Common myeloid progenitor, CD34-positive (primary cell): ENCODE results near the gene SLC38A10.

Experiments used
- CTCF ChIA-PET: fragments of 350-600 bp; sonication (Branson Sonifier 250); formaldehyde crosslinking; loops from one replicate; lab custom pipeline; 2021; ENCODE audit warnings: antibody characterized with exemption; lab: Charles Lee
- POLR2A ChIA-PET: fragments of 350-600 bp; sonication (Branson Sonifier 250); formaldehyde crosslinking; loops from one replicate; lab custom pipeline; 2021; ENCODE audit warnings: antibody characterized with exemption; lab: Charles Lee
- DNase-seq, 3 donors: peaks; one replicate each; pipeline versions ENCODE4 v3.0.0 to v3.0.0-alpha.2; 2013
- H3K27ac ChIP-seq, 2 experiments: 1 replicate in 1 of 2; 2 replicates in 1 of 2; pipeline ENCODE4 v1.7.0; 2013; ENCODE audit warnings: inconsistent platforms in 2 of 2, low read length in 2 of 2, mild to moderate bottlenecking in 2 of 2, low read depth in 1 of 2, moderate library complexity in 1 of 2; ENCODE audit not compliant: severe bottlenecking in 2 of 2, insufficient read depth in 1 of 2, poor library complexity in 1 of 2
- H3K27me3 ChIP-seq, 5 experiments: replicated peaks in 2 of 5; 1 replicate in 3 of 5; 2 replicates in 2 of 5; pipeline versions ENCODE4 v1.6.1 to v1.7.0; 2013; ENCODE audit warnings: low read length in 4 of 5, mild to moderate bottlenecking in 2 of 5, moderate library complexity in 2 of 5, inconsistent platforms in 1 of 5; ENCODE audit not compliant: insufficient read depth in 5 of 5, control insufficient read depth in 4 of 5
- H3K36me3 ChIP-seq, 4 experiments: 1 replicate in 2 of 4; 2 replicates in 2 of 4; pipeline versions ENCODE4 v1.6.1 to v1.7.0; 2013; ENCODE audit warnings: low read length in 3 of 4, control low read depth in 1 of 4, mild to moderate bottlenecking in 1 of 4; ENCODE audit not compliant: control insufficient read depth in 4 of 4, insufficient read depth in 4 of 4
- H3K4me1 ChIP-seq, 4 experiments: 1 replicate in 3 of 4; 2 replicates in 1 of 4; pipeline versions ENCODE4 v1.6.1 to v1.7.1; 2013; ENCODE audit warnings: low read length in 3 of 4, mild to moderate bottlenecking in 3 of 4, control low read depth in 1 of 4, inconsistent platforms in 1 of 4, moderate library complexity in 1 of 4; ENCODE audit not compliant: control insufficient read depth in 4 of 4, insufficient read depth in 4 of 4; ENCODE audit errors: control extremely low read depth in 1 of 4
- H3K4me3 ChIP-seq, 7 experiments: 1 replicate in 4 of 7; 2 replicates in 3 of 7; pipeline versions ENCODE4 v1.5.1 to v1.7.0; 2013; ENCODE audit warnings: mild to moderate bottlenecking in 7 of 7, low read length in 6 of 7, moderate library complexity in 6 of 7, inconsistent platforms in 2 of 7, low read depth in 2 of 7, control low read depth in 1 of 7; ENCODE audit not compliant: insufficient read depth in 4 of 7, control insufficient read depth in 1 of 7; ENCODE audit errors: extremely low read depth in 1 of 7
- H3K9me3 ChIP-seq, 5 experiments: 1 replicate in 4 of 5; 2 replicates in 1 of 5; pipeline versions ENCODE4 v1.6.1 to v1.7.1; 2013; ENCODE audit warnings: low read length in 4 of 5, mild to moderate bottlenecking in 2 of 5, inconsistent platforms in 1 of 5, low read depth in 1 of 5, moderate library complexity in 1 of 5; ENCODE audit not compliant: control insufficient read depth in 4 of 5, insufficient read depth in 2 of 5; ENCODE audit errors: control extremely low read depth in 1 of 5
- WGBS: methylation state at CpG from one replicate; pipeline ENCODE4 v1.1.5; 2013; ENCODE audit not compliant: insufficient coverage; 5-methylcytosine and 5-hydroxymethylcytosine counted together

SLC38A10 gene

GRCh38 chr17:81339191-81339533 is 44.1 kb upstream of the SLC38A10 start:
- CTCF ChIA-PET: no interaction called here
- POLR2A ChIA-PET: no interaction called here
- 94% methylated on average over 4 of the region's 4 CpGs for WGBS

GRCh38 chr17:81338274-81339190 is 43.4 kb upstream of the SLC38A10 start:
- CTCF ChIA-PET: interaction anchor here (1.3 kb wide), 1 partner anchor 28 kb away, joined by 4 read pairs; no protein-coding TSS in a partner anchor
- Histone ChIP-seq H3K36me3 (no peaks in the 10 kb centered on the region), H3K27ac (no peak overlapping the region), H3K4me3 (no peak overlapping the region), H3K27me3 (peaks cover 5 to 61% (median 28%) of the 10 kb centered on the region in 5 experiments), H3K9me3 (no peaks in the 10 kb centered on the region), H3K4me1 (peaks cover 0 to 31% (median 23%) of the 10 kb centered on the region in 4 experiments)
- WGBS: 92% methylated on average over 11 of the region's 17 CpGs
- POLR2A ChIA-PET: no interaction called here
- DNase-seq: no peak

More at GRCh38 chr17:81339191-81339533, 44.1 kb upstream of the SLC38A10 start:
- Histone ChIP-seq H3K36me3 (no peaks in the 10 kb centered on the region), H3K4me1 (peaks cover 0 to 37% (median 29%) of the 10 kb centered on the region in 4 experiments), H3K4me3 (no peak overlapping the region), H3K9me3 (no peaks in the 10 kb centered on the region), H3K27me3 (peaks cover 5 to 65% (median 29%) of the 10 kb centered on the region in 5 experiments), H3K27ac (no peak overlapping the region)
- no peak for DNase-seq

GRCh38 chr17:81337476-81337879 is 42.4 kb upstream of the SLC38A10 start:
- CTCF ChIA-PET: interaction anchor here (1.3 kb wide), 1 partner anchor 27 kb away, joined by 4 read pairs; no protein-coding TSS in a partner anchor
- DNase-seq: no peak
- Histone ChIP-seq H3K9me3 (no peaks in the 10 kb centered on the region), H3K36me3 (no peaks in the 10 kb centered on the region), H3K4me1 (peaks cover 0 to 21% (median 12%) of the 10 kb centered on the region in 4 experiments), H3K4me3 (no peak overlapping the region), H3K27me3 (peaks cover 5 to 51% (median 21%) of the 10 kb centered on the region in 5 experiments), H3K27ac (no peak overlapping the region)
- WGBS: 84% methylated on average over 14 of the region's 14 CpGs
- POLR2A ChIA-PET: interaction anchor here (1.0 kb wide), 1 partner anchor 9 kb away, joined by 3 read pairs; no protein-coding TSS in a partner anchor

- CTCF ChIA-PET: interaction anchor here (1.3 kb wide), 1 partner anchor 27 kb away, joined by 4 read pairs; no protein-coding TSS in a partner anchor
Measured at GRCh38 chr17:81336930-81337325, 41.8 kb upstream of the SLC38A10 start.

GRCh38 chr17:81336296-81336929 is 41.3 kb upstream of the SLC38A10 start:
- no peak for DNase-seq
- WGBS: 95% methylated on average over 5 of the region's 7 CpGs
- CTCF ChIA-PET: no interaction called here

More at GRCh38 chr17:81336930-81337325, 41.8 kb upstream of the SLC38A10 start:
- H3K4me3 ChIP-seq: no peak overlapping the region
- H3K4me1 ChIP-seq: peaks cover 0 to 17% (median 10%) of the 10 kb centered on the region in 4 experiments
- WGBS: 88% methylated on average over 6 of the region's 8 CpGs
- no peak for DNase-seq
- H3K9me3 ChIP-seq: no peaks in the 10 kb centered on the region
- POLR2A ChIA-PET: interaction anchor here (1.0 kb wide), 1 partner anchor 9 kb away, joined by 3 read pairs; no protein-coding TSS in a partner anchor
- H3K27me3 ChIP-seq: peaks cover 0 to 51% (median 24%) of the 10 kb centered on the region in 5 experiments
- no peaks in the 10 kb centered on the region for H3K36me3 ChIP-seq
- H3K27ac ChIP-seq: no peak overlapping the region

GRCh38 chr17:81335773-81336157 is 40.7 kb upstream of the SLC38A10 start:
- Histone ChIP-seq H3K9me3 (no peaks in the 10 kb centered on the region), H3K27ac (no peak overlapping the region), H3K4me3 (no peak overlapping the region), H3K4me1 (peaks cover 0 to 10% (median 0%) of the 10 kb centered on the region in 4 experiments), H3K36me3 (no peaks in the 10 kb centered on the region), H3K27me3 (peaks cover 0 to 41% (median 17%) of the 10 kb centered on the region in 5 experiments)
- ChIA-PET POLR2A (no interaction called here), CTCF (interaction anchor here (1.4 kb wide), 1 partner anchor 94 kb away, joined by 4 read pairs; no protein-coding TSS in a partner anchor)
- no peak for DNase-seq
- WGBS: 93% methylated on average over 7 of the region's 9 CpGs

More at GRCh38 chr17:81336296-81336929, 41.3 kb upstream of the SLC38A10 start:
- peaks cover 0 to 12% (median 5%) of the 10 kb centered on the region in 4 experiments for H3K4me1 ChIP-seq
- POLR2A ChIA-PET: interaction anchor here (1.0 kb wide), 1 partner anchor 10 kb away, joined by 3 read pairs; no protein-coding TSS in a partner anchor
- no peak overlapping the region for H3K4me3 ChIP-seq
- H3K27ac ChIP-seq: no peak overlapping the region
- H3K36me3 ChIP-seq: no peaks in the 10 kb centered on the region
- no peaks in the 10 kb centered on the region for H3K9me3 ChIP-seq
- peaks cover 0 to 47% (median 21%) of the 10 kb centered on the region in 5 experiments for H3K27me3 ChIP-seq
